ENCODE measurements around the gene P2RX6. TPM values are rescaled to one million over a fixed set of nuclear protein-coding genes. Genes with fewer than 3 reads are reported as not detected.

The P2RX6 gene
- total and polyA plus RNA-seq, 2 donors (not counting 3 experiments of a cell fraction or from before 2014, with no cell fraction given) = 0.06 TPM; not detected in 1

GRCh38 chr22:21009638-21010425, 5.1 kb upstream of the P2RX6 start:
- Histone ChIP-seq H3K9me3 (replicated peaks; ENCODE audit: control insufficient read depth, insufficient read depth, low read length) (no peaks in the 10 kb centered on the region), H4K20me1 (replicated peaks; ENCODE audit: control insufficient read depth, extremely low read depth, insufficient read depth, low read length) (no peaks in the 10 kb centered on the region), H3K4me1 (ENCODE audit: control insufficient read depth, extremely low read depth, insufficient read depth, low read length) (peaks cover 11% of the 10 kb centered on the region), H2AFZ (ENCODE audit: low read depth, low read length) (no peak overlapping the region), H3K9ac (replicated peaks; ENCODE audit: extremely low read depth, insufficient read depth, low read length) (no peak overlapping the region), H3K9me1 (replicated peaks; ENCODE audit: control insufficient read depth, extremely low read depth, insufficient read depth, low read length) (no peaks in the 10 kb centered on the region), H3K27me3 (ENCODE audit: control insufficient read depth in 2 of 2, insufficient read depth in 2 of 2, low read length in 2 of 2) (no peaks in the 10 kb centered on the region), H3K4me2 (ENCODE audit: insufficient read depth, low read length) (no peak overlapping the region), H3K4me3 (replicated peaks in 1 of 3; ENCODE audit: insufficient read depth in 1 of 3, low read depth in 1 of 3, low read length in 3 of 3) (no peak overlapping the region), H3K36me3 (ENCODE audit: control insufficient read depth in 2 of 2, extremely low read depth in 1 of 2, insufficient read depth in 2 of 2, low read length in 2 of 2) (no peaks in the 10 kb centered on the region), H3K27ac (ENCODE audit: insufficient read depth, low read depth, low read length) (no peak overlapping the region), H3K79me2 (ENCODE audit: control insufficient read depth, insufficient read depth, low read length) (no peaks in the 10 kb centered on the region)
- TF ChIP-seq, protein P1, sequence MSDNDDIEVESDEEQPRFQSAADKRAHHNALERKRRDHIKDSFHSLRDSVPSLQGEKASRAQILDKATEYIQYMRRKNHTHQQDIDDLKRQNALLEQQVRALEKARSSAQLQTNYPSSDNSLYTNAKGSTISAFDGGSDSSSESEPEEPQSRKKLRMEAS (IDR thresholded peaks at IDR 0.05; ENCODE audit: insufficient read depth, insufficient read length) = no peak
- TF ChIP-seq EZH2 (IDR thresholded peaks at IDR 0.05; ENCODE audit: borderline replicate concordance, low read depth, low read length, severe bottlenecking) (no peak), POLR2A (IDR thresholded peaks at IDR 0.05; ENCODE audit: low read depth, low read length) (no peak), GATA2 (IDR thresholded peaks at IDR 0.05; ENCODE audit: insufficient read depth, insufficient read length, low read depth, low read length) (no peak)
- TF ChIP-seq, protein P2, sequence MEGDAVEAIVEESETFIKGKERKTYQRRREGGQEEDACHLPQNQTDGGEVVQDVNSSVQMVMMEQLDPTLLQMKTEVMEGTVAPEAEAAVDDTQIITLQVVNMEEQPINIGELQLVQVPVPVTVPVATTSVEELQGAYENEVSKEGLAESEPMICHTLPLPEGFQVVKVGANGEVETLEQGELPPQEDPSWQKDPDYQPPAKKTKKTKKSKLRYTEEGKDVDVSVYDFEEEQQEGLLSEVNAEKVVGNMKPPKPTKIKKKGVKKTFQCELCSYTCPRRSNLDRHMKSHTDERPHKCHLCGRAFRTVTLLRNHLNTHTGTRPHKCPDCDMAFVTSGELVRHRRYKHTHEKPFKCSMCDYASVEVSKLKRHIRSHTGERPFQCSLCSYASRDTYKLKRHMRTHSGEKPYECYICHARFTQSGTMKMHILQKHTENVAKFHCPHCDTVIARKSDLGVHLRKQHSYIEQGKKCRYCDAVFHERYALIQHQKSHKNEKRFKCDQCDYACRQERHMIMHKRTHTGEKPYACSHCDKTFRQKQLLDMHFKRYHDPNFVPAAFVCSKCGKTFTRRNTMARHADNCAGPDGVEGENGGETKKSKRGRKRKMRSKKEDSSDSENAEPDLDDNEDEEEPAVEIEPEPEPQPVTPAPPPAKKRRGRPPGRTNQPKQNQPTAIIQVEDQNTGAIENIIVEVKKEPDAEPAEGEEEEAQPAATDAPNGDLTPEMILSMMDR (IDR thresholded peaks at IDR 0.05; ENCODE audit: extremely low read depth in 1 of 2, insufficient read depth in 1 of 2, low read depth in 1 of 2, low read length in 2 of 2) = no peak
- POLR2A ChIA-PET = no interaction called here
- no TSS peak for BruUV-seq (replicated peaks)
- dilution Hi-C loops (cut with MboI; ENCODE audit: extremely low pct_ligation_motif_present, low sequenced_read_pairs) (no loop called here), intact Hi-C loops (cut with micrococcal nuclease) (no loop called here)
- peak; percentile 51 for DNase-seq (ENCODE audit: low read depth, low spot score)
- FAIRE-seq = no peak
- CTCF ChIA-PET = interaction anchor here (1.0 kb wide), 1 partner anchor 124 kb away, joined by 3 read pairs; no protein-coding TSS in a partner anchor

Data from endothelial cell of umbilical vein (primary cell).